ENCODE measurements around the gene SLC13A2.
"Not testable (repeated sequence)": the region's sequence is repeated elsewhere in the genome, so short reads cannot be mapped to it uniquely, and the experiment has no call there.

The SLC13A2 gene

DNA sequence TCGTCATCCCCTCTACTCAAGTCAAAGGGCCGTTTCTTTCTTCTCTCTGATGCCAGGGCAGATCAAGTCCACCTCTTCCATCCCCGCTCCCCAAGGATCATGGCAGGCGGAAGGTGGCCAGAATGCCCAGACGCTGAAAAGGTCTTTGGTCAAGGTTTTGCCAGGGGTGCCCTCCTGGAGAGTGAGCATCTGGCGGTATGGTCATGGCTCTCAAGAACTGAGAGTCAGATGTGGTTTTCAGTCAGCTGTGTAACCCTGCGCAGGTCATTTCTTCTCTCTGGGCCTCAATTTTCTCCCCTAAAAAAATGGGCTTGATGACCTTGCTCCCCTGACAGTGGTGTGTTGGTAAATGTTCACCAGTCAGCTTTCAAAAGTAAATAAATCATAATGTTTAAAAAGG is 45.1 kb downstream of the SLC13A2 start:
- DNase-seq, result no peak

DNA sequence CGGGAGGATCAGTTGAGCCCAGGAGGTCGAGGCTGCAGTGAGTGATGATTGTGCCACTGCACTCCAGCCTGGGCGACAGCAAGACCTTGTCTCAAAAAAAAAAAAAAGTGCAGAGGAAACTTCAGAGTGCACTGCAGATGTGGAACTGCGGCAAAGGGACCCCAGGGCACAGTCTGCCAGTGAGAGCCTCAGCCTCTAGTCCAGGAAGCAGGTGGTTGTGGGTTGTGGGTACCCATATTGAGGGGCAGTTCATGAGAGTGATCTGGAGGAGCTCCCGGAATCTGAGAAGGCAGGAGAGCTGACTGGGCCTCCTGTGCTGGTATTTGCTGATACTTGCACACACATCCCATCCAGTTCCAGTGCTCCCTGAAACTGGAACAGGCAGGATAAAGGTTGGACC is 45.8 kb downstream of the SLC13A2 start:
- no peak for DNase-seq

DNA sequence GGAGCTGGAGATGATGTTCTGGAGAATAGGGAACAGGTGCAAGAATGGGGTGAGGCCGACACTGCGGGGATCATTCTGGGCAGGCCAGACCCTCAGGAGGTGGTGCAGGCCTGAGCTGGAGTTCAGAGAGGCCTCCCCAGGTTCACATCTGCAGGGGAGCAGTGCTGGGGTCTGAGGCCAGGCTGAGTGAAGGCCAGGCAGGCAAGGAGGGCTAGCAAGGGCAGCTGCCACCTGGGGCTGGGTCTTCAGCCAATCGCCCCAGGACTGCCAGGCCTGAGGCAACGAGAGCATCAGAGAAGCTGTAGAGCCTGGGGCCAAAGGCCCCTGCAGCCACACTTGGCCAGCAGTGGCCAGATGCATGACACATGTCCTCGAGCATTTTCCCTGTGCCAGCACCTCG is 47.2 kb downstream of the SLC13A2 start:
- DNase-seq, result no peak

DNA sequence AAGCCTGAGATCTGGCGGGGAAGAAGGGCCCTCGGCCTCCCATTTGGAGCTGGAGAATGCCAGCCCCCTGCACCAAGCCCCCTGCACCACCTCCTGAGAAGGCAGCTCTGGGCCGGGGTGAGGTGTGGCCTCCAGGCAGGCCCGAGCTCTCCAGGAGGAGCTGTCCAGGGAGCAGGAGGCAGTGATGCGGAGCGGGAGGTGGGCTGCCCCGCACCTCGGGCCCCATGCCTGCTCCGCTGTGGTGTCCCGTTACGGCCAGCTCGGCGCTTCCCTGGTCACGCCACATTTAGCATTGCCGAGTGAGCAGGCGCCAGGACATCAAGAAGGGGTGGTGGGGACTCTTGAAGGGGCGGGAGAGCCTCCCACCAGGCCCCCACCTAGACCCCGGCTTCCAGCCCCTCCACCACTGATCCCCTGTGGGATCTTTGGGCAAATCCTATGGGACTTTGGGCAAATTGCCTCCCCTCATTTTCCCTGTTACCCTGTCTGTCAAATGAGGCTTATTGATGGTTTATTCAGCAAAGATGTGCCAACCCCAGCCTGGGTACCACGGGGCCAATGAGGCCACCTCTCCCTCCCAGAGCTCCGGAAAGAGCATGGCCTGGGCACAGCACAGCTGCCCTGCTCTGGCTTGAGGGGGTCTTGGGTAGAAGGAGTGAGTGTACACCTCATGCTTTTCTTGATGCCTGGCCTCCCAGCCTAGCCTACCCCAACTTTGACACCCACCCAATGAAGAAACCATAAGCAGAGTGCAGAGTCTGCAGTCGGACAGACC is 48.1 kb downstream of the SLC13A2 start:
- no peak for DNase-seq

DNA sequence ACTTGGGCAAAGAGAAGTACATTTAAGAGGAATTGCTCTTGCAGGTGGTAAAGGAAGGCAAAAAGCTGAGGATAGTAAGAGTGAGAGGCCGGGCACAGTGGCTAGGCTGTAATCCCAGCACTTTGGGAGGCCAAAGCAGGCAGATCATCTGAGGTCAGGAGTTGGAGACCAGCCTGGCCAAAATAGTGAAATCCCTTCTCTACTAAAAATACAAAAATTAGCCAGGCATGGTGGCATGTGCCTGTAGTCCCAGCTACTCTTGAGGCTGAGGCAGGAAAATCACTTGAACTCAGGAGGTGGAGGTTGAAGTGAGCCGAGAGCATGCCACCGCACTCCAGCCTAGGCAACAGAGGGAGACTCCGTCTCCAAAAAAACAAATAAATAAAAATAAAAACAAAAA is 48.8 kb downstream of the SLC13A2 start:
- DNase-seq, result not testable (repeated sequence)

DNA sequence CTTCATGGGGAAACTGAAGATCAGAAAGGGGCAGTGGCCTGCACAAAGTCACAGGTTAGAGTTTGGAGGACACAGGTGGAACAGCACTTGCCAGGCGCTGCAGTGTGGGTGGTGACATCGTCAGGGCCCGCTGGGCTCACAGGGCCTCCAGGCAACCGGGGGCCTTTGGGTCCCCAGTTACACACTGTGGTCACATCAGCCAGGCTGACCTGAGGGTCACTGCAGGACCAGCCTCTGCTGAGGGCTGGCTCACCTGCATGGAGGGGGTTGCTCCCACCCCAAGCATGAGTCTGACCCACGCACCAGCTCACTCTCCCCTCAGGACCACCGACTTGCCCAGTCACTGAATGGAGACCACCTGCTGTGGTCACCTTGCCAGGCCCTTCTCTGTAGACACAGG is 49.7 kb downstream of the SLC13A2 start:
- DNase-seq, result no peak

DNA sequence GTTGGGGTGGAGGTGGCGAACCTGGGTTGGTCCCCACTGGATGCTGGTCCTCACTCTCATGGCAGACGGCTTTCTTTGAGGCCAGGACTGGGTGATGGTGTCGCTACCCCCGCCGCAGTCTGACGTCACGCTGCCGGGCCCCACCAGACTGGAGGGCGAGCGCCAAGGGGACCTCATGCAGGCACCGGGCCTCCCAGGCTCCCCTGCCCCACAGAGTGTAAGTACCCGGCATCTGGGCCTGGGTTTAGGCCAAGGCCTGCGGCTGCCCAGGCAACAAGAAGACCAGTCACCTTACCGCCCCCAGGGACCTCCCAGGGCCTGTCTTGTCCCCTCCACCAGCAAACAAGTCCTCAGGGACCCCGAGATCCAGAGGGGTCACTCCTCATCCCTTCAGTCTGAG is 50.4 kb downstream of the SLC13A2 start:
- no peak for DNase-seq

DNA sequence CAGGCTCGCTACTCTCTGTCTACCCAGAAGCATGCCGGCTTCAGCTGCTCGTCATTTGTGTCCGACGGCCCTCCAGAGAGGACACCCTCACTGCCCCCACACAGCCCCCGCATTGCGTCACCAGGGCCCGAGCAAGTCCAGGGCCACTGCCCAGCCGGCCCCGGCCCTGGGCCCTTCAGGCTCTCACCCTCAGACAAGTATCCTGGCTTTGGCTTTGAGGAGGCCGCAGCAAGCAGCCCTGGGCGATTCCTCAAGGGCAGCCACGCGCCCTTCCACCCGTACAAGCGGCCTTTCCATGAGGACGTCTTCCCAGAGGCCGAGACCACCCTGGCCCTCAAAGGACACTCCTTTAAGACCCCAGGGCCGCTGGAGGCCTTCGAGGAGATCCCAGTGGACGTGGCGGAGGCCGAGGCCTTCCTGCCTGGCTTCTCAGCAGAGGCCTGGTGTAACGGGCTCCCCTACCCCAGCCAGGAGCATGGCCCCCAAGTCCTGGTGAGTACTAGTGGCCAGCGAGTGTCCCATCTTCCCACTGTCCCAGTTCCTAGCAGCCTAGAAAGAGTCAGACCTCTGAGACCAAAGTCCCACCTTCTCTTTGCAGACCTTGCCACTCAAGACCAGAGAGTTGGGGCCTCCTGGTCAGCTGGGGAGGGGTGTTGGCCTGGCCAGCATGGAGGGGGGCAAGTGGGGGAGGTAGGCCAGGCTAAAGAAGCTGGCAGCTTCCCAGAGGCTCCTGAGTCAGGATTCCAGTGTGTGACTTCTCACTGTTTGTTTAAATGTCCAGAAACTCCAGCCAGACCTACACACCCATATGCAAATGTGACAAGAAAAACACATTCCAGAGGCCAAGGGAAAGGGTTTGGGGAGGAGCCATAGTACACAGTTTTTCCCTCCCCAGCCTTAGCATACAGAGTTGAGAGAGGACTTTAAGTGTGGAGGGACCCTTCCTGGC is 51.3 kb downstream of the SLC13A2 start:
- no peak for DNase-seq

DNA sequence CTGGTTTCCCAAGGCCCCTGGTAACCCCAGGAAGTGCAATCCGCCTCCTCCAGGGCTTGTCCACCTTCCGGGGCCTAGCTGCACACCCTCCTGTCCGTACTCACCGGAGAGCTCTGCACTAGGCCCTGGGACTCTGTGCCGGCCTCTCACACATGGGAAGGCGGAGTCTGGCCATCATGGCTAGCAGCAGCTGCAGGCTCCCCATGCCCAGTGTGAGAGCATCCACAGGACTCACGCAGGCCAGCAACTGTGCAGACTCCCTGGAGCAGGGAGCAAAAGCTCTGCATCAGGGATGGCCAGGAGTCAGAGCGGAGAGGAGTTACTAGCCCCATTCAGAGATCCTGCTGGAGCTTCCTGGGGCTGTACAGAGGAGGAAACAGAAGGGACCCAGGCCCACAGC is 52.9 kb downstream of the SLC13A2 start:
- no peak for DNase-seq

DNA sequence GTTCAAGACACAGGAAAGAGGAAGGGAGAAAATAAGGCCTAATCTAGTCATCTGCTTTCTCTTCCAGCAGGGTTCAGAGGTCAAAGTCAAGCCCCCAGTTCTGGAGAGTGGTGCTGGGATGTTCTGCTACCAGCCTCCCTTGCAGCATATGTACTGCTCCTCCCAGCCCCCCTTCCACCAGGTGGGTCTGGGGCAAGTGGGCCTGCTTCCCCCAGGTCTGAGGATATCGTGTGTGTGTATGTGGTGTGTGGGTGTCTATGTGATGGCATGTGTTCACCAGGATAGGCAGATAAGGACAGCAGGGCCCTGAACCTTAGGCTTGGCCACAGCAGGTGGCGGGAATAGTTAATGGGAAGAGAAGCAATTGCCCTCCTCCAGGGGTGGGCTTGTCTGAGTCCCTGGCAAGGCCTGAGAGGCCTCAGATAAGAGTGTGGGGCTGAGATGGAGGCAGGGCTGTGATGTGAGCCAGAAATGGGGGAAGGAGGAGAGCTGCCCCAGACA is 53.8 kb downstream of the SLC13A2 start:
- DNase-seq, result no peak

DNA sequence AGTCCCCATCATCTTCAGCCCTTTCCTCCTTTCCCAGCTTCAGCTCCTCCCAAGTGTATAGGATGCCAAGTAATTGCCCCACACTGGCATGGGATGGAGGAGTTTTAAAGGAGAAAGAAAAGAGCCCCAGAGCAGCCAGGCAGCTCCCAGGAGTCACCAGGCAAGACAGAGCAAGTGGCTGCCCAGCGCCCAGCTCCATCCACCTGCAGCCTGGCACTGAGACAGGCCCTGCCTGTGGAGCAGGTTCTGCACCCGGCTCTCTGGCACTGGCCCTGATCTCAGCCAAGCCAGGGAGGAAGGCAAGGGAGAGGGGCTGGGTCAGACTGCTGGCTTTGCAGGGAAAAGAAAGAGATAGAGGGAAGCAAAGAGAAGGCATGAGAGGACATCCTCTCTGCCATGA is 54.4 kb downstream of the SLC13A2 start:
- no peak for DNase-seq

DNA sequence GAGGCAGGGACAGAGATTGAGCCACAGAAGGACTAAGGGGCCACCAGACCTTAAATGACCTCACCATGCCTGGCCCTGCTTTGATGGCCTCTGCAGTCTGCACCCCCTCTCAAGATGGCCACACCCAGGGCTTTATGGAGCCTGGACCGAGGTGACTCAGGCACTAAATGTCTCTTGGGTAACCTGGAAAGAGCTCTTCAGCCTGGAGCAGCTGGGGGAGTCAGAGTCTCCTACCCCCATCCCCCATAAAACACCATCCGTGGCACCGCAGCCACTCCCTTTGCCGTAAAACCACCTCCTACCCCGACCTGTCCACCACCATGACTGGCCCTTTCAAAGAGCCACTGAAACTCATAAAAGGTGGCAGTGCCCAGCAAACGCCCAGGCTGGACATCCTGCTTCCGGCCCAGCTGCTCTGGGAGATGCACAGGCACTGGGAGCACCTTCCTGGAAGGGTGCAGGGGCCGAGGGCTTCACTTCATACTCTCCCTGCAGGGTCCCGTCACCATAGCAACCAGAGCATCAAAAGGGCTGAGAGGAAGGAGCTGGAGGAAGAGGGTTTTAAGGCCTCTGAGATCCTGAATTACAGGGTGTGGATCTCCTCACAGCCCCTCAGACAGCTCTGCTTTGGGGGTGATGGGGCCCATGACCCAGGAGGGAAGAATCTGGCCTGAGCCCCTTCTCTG is 55.0 kb downstream of the SLC13A2 start:
- no peak for DNase-seq

DNA sequence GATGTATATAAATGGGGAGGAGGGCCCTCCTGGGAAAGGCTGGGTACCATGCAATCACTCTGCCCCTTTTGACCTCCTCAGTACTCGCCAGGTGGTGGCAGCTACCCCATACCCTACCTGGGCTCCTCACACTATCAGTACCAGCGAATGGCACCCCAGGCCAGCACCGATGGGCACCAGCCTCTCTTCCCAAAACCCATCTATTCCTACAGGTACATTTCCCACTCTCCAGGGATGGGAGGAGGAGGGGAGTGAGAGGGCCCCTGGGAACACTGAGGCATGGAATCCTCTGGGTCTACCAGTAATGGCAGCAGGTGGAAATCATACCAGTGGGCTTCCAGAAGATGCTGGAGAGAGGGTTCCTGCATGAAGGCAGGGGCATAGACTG is 55.6 kb downstream of the SLC13A2 start:
- no peak for DNase-seq

DNA sequence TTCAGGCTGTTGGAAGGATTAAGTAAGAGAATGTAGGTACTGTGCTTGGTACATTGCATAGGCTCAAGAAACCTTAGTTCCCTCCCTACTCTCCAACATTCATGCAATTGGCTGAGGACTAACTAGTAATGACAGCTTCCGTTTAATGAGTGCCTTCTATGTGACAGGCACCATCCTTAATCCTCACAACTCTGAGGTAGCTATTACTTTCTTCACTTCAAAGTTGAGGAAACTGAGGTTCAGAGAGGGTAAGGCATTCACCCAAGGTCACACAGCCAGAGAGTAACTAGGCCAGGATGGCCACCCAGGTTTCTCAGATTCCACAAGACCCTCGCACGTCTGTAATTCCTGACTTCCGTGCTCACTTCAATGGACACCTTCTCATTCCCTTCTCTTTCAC is 56.8 kb downstream of the SLC13A2 start:
- no peak for DNase-seq

DNA sequence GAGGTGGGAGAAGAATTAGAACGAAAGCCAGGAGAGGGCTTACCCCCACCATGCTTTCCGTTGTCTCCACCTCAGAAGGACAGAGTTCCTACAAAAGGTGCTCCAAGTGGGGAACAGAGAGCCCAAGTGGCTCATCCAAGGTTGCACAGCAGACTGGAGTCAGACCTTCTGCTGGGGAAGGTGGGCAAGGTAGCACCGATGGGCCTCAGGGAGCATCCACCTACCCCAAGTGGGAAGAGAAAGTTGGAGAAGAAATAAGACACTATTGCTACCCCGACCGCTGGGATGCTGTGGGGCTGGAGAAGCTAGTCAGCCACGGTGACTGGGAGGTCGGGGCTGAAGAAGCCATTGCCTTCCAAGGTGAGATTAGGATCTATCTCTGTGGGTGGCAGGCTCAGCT is 57.5 kb downstream of the SLC13A2 start:
- no peak for DNase-seq

DNA sequence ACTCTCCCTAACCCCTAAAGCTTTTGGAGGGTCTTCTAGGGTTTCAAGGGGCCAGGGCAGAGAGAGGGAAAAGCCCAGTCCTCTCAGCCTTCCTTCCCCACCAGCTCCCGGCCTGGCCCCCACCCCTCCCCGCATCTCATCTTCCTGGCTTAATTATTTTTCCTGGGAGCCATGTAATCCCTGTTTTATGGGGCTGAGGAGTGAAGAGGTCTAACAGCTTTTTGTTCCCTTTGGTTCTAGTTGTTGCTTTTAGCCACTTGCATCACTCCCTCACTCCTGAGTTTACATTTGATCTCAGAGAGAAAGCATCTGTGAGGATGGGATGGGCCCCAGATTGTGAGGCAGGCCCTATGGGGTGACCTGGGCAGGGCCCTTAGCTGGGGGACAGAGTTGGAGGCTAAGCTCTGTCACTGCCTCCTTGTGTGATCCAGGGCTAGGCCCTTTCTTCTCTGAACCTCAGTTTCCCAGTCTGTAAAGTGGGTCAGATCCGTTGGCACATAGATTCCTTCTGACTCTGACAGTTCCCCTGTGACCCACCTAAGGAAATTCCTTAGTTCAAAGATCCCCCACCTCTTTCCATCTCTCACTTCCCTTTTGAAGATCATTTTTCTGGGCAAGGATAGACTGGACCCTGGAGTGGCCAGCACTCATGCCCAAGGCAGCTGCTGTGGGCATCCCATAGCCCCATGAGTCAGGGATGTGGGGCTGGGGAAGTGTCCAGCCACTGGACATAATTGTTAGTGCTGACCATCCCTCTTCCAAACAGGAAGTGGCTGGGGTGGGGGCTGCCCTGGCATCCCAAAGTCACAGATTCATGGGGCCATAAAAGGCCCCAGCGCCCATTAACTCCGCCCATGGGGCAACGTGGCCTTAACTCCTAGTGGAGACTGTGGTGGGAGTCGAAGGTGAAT is 58.9 kb downstream of the SLC13A2 start:
- no peak for DNase-seq

DNA sequence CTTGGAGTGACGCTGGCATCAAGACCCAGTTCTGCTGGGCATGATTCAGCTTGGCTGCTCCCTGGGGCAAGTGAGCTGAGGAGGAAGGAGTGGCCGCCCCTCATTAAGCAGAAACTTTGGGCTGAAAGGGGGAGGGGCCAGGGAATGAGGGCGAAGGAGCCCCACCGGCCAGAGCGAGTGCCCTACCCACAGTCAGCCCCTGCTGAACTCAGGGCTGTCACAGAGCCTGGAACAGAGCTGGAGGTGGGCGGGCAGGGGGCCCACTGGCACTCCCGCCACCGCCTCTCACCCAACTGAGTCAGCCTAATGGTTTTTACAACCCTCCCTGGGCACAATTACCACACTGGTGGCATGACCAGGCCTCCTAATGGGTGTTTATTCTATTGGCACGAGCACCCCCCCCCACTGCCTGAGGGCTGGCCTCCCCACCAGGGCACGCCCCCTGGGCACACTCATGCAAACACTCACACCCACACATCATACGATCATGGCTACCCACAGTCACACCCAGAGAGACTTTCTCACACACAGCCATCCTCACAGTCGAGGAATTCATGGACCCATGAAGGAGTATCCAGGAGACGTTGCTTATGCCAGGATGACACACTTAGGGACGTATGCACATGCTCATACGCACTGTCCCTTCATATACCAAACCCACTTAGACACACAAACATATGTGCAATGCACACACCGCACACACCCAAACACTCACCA is 59.8 kb downstream of the SLC13A2 start:
- no peak for DNase-seq

DNA sequence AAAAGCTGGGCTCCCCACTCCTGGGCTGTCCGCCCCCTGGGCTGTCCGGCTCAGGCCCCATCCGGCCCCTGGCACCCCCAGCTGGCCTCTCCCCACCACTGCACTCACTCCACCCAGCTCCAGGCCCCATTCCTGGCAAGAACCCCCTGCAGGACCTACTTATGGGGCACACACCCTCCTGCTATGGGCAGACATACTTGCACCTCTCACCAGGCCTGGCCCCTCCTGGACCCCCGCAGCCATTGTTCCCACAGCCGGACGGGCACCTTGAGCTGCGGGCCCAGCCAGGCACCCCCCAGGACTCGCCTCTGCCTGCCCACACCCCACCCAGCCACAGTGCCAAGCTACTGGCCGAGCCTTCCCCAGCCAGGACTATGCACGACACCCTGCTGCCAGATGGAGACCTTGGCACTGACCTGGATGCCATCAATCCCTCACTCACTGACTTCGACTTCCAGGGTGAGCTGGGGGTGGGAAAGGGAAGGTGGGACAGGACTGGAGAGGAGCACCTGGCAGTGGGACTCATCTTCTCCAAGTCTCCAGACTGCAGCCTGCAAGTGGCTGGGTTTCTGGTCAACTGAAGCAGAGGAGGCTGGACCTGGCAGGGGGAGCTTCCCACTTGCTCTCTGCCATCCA is 61.4 kb downstream of the SLC13A2 start:
- no peak for DNase-seq

DNA sequence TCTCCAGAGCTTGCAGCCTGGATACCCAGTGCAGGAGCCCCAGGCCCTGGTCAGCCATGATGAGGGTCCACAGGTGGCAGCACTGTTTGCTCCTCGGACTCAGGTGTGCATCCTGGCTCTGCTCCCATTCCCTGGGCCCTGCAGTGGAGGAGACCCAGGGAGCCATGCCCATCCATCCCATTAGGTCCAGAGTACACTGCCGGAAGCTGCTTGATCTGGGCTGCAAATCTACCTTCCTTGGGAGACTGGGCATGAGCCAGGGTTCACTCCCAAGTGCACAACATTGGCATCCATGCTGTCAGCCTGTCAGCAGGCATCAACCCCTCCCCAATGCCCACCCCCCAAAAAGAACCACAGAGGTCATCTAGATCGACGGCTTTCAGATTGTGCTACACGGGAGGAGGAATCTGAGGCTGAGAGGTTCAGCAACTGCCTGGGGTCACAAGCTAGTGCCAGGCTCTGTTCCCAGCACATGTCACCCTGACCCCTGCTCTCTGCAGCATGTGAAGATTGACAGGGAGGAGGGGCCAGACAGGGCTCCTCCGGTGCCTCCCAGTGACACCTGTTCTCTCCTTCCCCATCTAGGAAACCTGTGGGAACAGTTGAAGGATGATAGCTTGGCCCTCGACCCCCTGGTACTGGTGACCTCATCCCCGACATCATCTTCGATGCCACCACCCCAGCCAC is 63.2 kb downstream of the SLC13A2 start:
- DNase-seq, result no peak

DNA sequence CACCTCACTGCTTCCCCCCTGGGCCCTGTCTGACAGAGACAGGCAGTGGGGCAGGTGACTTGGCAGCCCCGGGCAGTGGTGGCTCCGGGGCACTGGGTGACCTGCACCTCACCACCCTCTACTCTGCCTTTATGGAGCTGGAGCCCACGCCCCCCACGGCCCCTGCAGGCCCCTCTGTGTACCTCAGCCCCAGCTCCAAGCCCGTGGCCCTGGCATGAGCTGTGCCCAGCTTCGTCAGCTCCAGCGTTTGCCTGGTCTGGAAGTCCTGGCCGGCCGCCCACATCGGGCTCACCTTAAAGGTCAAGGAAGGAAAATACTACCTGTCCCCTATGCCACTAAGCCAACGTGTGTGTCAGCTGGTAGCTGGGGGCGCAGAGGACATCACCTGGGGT is 63.8 kb downstream of the SLC13A2 start:
- no peak for DNase-seq

All from activated effector memory CD4-positive, alpha-beta T cell treated with Interleukin-2 at 50 U/mL for 16 hours (primary cell).